Measurements from ENCODE around the gene LMO1.

DNA sequence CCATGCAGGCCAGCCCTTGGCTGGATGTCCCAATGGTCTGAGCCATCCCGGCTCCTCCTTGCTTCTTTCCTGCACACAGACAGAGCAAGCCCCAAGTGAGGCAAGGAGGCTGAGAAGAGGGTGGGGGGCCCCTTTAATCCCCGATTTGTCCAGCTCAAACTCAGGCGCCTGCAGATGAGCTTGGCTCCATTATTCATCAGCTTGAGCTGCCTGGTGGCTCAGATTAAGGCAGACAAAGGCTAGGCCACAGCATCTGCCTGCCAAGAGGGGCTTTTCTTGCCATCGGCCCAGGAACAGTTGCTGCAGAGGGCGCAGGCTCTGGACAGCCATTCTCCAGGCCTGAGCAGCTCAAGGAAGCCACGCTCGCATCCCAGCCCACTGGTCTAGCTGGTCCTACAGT lies 35.4 kb downstream of the LMO1 start:
- TF ChIP-seq CTCF (optimal IDR thresholded peaks at IDR 0.05 in 1 of 3, IDR thresholded peaks at IDR 0.05 in 1 of 3, conservative IDR thresholded peaks at IDR 0.05 in 1 of 3; ENCODE audit: extremely low read depth in 1 of 3, insufficient read depth in 2 of 3, low read length in 3 of 3) (no peak), EZH2 (IDR thresholded peaks at IDR 0.05; ENCODE audit: low read length) (no peak)

Data from keratinocyte (primary cell).